ENCODE measurements around the gene NCKAP1.
"Not testable (repeated sequence)": the region's sequence is repeated elsewhere in the genome, so short reads cannot be mapped to it uniquely, and the experiment has no call there.

The NCKAP1 gene

DNA sequence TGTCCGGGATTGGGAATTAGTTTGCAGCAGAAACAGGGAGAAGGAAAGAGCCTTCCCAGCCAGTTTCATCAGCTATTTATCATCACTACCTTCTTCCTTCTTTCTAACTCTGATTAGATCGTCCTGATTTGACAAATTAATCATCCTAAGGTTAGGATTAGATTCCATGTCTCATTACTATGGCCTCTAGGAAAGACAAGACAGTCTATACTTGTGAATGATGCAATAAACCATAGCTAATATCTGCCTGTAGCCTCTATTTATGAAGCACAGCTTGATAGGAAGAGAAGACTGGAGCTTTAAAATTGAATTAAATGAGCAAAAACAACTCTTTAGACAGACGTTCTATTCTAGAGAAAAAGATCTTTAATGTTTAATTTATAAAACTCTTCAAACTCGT, 146.6 kb downstream of the NCKAP1 start:
- ChIA-PET POLR2A (no interaction called here), CTCF (interaction anchor here (0.6 kb wide), 1 partner anchor 117 kb away, joined by 3 read pairs; no protein-coding TSS in a partner anchor)
- TF ChIP-seq, protein P1, sequence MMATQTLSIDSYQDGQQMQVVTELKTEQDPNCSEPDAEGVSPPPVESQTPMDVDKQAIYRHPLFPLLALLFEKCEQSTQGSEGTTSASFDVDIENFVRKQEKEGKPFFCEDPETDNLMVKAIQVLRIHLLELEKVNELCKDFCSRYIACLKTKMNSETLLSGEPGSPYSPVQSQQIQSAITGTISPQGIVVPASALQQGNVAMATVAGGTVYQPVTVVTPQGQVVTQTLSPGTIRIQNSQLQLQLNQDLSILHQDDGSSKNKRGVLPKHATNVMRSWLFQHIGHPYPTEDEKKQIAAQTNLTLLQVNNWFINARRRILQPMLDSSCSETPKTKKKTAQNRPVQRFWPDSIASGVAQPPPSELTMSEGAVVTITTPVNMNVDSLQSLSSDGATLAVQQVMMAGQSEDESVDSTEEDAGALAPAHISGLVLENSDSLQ (IDR thresholded peaks at IDR 0.05), result no peak
- no peak for TF ChIP-seq BHLHE40 (IDR thresholded peaks at IDR 0.05; ENCODE audit: borderline replicate concordance)
- no peak for DNase-seq (ENCODE audit: extremely low spot score)

GRCh38 chr2:182890773-182891378, 147.4 kb downstream of the NCKAP1 start:
- TF ChIP-seq ARNT (IDR thresholded peaks at IDR 0.05), result no peak
- no peak for TF ChIP-seq FOXK2 (IDR thresholded peaks at IDR 0.05)
- TF ChIP-seq ZNF384 (IDR thresholded peaks at IDR 0.05), result no peak
- no peak for TF ChIP-seq FOXM1 (IDR thresholded peaks at IDR 0.05; ENCODE audit: borderline replicate concordance)
- TF ChIP-seq LEF1 (IDR thresholded peaks at IDR 0.05; ENCODE audit: borderline replicate concordance), result no peak
- TF ChIP-seq, protein P1 (IDR thresholded peaks at IDR 0.05), result no peak
- no peak for TF ChIP-seq SP1 (IDR thresholded peaks at IDR 0.05)
- TF ChIP-seq CTBP1 (IDR thresholded peaks at IDR 0.05; ENCODE audit: borderline replicate concordance), result no peak
- TF ChIP-seq ELF4 (IDR thresholded peaks at IDR 0.05), result no peak
- TF ChIP-seq FOXA1 (IDR thresholded peaks at IDR 0.05), result no peak
- no peak for TF ChIP-seq TARDBP (IDR thresholded peaks at IDR 0.05)
- no peak for TF ChIP-seq SUZ12 (IDR thresholded peaks at IDR 0.05)
- ChIA-PET POLR2A (no interaction called here), CTCF (no interaction called here)
- no peak for DNase-seq (ENCODE audit: extremely low spot score)

GRCh38 chr2:182890305-182890704, 148.0 kb downstream of the NCKAP1 start:
- DNase-seq (ENCODE audit: extremely low spot score), result no peak
- CTCF ChIA-PET, result no interaction called here
- POLR2A ChIA-PET, result no interaction called here
- no peak for TF ChIP-seq HDGF (IDR thresholded peaks at IDR 0.05; ENCODE audit: borderline replicate concordance)
- TF ChIP-seq SUZ12 (IDR thresholded peaks at IDR 0.05), result no peak
- TF ChIP-seq, protein P1 (IDR thresholded peaks at IDR 0.05), result peak; percentile 74
- no peak for TF ChIP-seq BHLHE40 (IDR thresholded peaks at IDR 0.05; ENCODE audit: borderline replicate concordance)
- no peak for TF ChIP-seq TARDBP (IDR thresholded peaks at IDR 0.05)
- peak; percentile 67; the same call in 1 of the 2 replicates for TF ChIP-seq CTBP1 (IDR thresholded peaks at IDR 0.05; ENCODE audit: borderline replicate concordance)

- ChIA-PET CTCF (no interaction called here), POLR2A (no interaction called here)
- DNase-seq (ENCODE audit: extremely low spot score), result no peak
- TF ChIP-seq BHLHE40 (IDR thresholded peaks at IDR 0.05; ENCODE audit: borderline replicate concordance) (no peak), TARDBP (IDR thresholded peaks at IDR 0.05) (no peak), NFRKB (IDR thresholded peaks at IDR 0.05) (no peak), FOXK2 (IDR thresholded peaks at IDR 0.05) (no peak), CTBP1 (IDR thresholded peaks at IDR 0.05; ENCODE audit: borderline replicate concordance) (no peak), SP1 (IDR thresholded peaks at IDR 0.05) (no peak), L3MBTL2 (conservative IDR thresholded peaks at IDR 0.05) (no peak), ARNT (IDR thresholded peaks at IDR 0.05) (no peak), ZNF384 (IDR thresholded peaks at IDR 0.05) (no peak), LEF1 (IDR thresholded peaks at IDR 0.05; ENCODE audit: borderline replicate concordance) (no peak)
These were observed 150.4 kb downstream of the NCKAP1 start for GRCh38 chr2:182887753-182888415.

DNA sequence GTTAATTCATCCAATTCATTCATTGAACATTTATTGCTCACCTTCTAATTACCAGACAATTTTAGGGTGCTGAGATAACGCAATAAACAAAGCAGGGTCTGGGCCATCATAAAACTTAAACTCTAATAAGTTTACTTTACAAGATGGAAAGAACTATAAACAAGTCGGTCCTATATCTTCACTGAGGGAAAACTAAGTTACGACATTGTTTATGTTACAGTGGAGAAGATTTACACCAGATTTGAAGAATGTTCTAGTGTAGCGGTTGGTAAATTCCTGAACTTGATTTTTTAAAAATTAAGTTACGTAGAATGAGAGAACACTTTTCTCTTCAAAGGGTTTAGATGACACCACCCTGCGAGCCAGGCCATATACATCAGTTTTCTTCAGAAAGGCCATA, 151.2 kb downstream of the NCKAP1 start:
- CTCF ChIA-PET, result no interaction called here
- DNase-seq (ENCODE audit: extremely low spot score), result no peak
- POLR2A ChIA-PET, result no interaction called here
- TF ChIP-seq, protein P1 (IDR thresholded peaks at IDR 0.05), result peak; percentile 77
- TF ChIP-seq CTBP1 (IDR thresholded peaks at IDR 0.05; ENCODE audit: borderline replicate concordance) (peak; percentile 31; the same call in 1 of the 2 replicates), NFRKB (IDR thresholded peaks at IDR 0.05) (no peak)

GRCh38 chr2:182885771-182886170, 152.5 kb downstream of the NCKAP1 start:
- no peak for TF ChIP-seq SUZ12 (IDR thresholded peaks at IDR 0.05)
- DNase-seq (ENCODE audit: extremely low spot score), result no peak
- POLR2A ChIA-PET, result no interaction called here
- CTCF ChIA-PET, result no interaction called here

DNA sequence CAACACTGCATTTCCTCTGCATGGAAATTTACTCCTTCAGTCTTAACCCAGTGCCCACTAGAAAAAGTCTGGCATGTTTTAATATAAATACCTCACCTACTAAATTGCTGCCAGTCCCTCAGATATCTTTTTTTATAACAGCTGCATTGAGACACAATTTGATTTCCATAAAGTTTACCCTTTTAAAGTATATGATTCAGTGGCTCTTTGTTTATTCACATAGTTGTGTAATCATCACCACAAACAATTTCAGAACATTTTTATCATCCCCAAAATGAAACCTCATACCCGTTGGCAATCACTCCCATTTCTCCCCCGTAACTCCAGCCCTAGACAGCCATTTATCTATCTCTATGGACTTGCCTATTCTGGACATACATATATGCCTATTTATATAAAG, 154.8 kb downstream of the NCKAP1 start:
- DNase-seq (ENCODE audit: extremely low spot score), result no peak
- CTCF ChIA-PET, result no interaction called here
- TF ChIP-seq SP1 (IDR thresholded peaks at IDR 0.05), result no peak
- TF ChIP-seq ELF4 (IDR thresholded peaks at IDR 0.05), result no peak
- TF ChIP-seq LEF1 (IDR thresholded peaks at IDR 0.05; ENCODE audit: borderline replicate concordance), result no peak
- no peak for TF ChIP-seq HDGF (IDR thresholded peaks at IDR 0.05; ENCODE audit: borderline replicate concordance)
- TF ChIP-seq SUZ12 (IDR thresholded peaks at IDR 0.05), result no peak
- no peak for TF ChIP-seq FOXM1 (IDR thresholded peaks at IDR 0.05; ENCODE audit: borderline replicate concordance)
- TF ChIP-seq CTBP1 (IDR thresholded peaks at IDR 0.05; ENCODE audit: borderline replicate concordance), result no peak
- no peak for TF ChIP-seq FOXK2 (IDR thresholded peaks at IDR 0.05)
- TF ChIP-seq L3MBTL2 (conservative IDR thresholded peaks at IDR 0.05), result no peak
- TF ChIP-seq, protein P1 (IDR thresholded peaks at IDR 0.05), result no peak
- TF ChIP-seq BHLHE40 (IDR thresholded peaks at IDR 0.05; ENCODE audit: borderline replicate concordance), result no peak
- no peak for TF ChIP-seq ZNF384 (IDR thresholded peaks at IDR 0.05)
- no peak for TF ChIP-seq FOXA1 (IDR thresholded peaks at IDR 0.05)
- POLR2A ChIA-PET, result no interaction called here

DNA sequence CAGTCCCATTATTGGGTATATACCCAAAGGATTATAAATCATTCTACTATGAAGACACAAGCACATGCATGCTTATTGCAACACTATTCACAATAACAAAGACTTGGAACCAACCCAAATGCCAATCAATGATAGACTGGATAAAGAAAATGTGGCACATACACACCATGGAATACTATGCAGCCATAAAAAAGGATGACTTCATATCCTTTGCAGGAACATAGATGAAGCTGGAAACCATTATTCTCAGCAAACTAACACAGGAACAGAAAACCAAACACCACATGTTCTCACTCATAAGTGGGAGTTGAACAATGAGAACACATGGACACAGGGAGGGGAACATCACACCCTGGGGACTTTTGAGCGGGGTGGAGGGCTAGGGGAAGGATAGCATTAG, 158.2 kb downstream of the NCKAP1 start:
- DNase-seq (ENCODE audit: extremely low spot score); CTCF ChIA-PET; POLR2A ChIA-PET: not testable (repeated sequence)

- CTCF ChIA-PET; POLR2A ChIA-PET; DNase-seq (ENCODE audit: extremely low spot score): not testable (repeated sequence)
These were observed 161.6 kb downstream of the NCKAP1 start for GRCh38 chr2:182876653-182877052.
